ENCODE results near the gene INTS3.

INTS3 gene, protein sequence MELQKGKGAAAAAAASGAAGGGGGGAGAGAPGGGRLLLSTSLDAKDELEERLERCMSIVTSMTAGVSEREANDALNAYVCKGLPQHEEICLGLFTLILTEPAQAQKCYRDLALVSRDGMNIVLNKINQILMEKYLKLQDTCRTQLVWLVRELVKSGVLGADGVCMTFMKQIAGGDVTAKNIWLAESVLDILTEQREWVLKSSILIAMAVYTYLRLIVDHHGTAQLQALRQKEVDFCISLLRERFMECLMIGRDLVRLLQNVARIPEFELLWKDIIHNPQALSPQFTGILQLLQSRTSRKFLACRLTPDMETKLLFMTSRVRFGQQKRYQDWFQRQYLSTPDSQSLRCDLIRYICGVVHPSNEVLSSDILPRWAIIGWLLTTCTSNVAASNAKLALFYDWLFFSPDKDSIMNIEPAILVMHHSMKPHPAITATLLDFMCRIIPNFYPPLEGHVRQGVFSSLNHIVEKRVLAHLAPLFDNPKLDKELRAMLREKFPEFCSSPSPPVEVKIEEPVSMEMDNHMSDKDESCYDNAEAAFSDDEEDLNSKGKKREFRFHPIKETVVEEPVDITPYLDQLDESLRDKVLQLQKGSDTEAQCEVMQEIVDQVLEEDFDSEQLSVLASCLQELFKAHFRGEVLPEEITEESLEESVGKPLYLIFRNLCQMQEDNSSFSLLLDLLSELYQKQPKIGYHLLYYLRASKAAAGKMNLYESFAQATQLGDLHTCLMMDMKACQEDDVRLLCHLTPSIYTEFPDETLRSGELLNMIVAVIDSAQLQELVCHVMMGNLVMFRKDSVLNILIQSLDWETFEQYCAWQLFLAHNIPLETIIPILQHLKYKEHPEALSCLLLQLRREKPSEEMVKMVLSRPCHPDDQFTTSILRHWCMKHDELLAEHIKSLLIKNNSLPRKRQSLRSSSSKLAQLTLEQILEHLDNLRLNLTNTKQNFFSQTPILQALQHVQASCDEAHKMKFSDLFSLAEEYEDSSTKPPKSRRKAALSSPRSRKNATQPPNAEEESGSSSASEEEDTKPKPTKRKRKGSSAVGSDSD

DNA sequence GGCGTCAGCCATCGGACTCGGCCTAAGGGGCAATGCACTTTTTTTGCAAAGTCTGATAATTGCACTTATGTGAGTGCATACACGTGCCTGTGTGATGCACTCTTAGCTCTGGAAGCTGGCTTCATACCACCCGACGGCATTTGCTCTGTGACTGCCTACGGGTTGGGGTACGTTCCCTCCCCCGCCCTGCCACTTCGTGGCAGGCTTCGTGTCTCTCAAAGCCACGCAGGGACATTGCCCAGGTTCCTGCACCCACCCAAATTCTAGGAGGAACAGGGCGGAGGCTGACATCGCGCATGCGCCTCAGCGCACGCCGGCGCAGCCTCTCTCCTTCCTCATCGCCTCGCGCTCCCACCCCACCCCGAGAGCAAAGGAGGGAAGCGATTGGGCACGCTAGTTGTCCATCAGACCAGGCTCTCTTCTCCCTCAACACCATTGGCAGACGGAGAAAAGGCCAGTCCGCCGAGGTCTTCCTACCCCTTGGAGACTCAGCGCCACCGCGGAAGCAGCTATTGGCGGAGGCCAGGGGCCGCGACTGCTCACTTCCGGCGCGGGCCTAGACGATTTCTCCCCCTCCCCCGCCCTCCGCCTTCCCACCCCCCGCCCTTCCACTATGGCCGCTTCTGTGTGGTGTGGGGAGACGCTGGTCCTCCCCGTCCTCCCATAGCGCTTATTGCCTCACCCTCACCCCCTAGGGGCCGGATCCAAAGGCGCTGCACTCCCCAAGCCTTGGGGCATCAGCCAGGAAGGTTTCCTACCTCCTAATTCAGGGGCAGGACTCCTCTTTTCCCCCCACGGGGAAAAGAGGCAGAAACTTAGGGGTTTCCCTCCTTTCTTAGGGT lies at the start of gene INTS3:
INTS3 (plus strand) TSS at position 588 of the 842 bp plus-strand sequence. CDS start 585 bp downstream, outside the sequence.
- DNase-seq (ENCODE audit: extremely low read depth, low read depth): peak; percentile 100
- TF ChIP-seq, protein P1, sequence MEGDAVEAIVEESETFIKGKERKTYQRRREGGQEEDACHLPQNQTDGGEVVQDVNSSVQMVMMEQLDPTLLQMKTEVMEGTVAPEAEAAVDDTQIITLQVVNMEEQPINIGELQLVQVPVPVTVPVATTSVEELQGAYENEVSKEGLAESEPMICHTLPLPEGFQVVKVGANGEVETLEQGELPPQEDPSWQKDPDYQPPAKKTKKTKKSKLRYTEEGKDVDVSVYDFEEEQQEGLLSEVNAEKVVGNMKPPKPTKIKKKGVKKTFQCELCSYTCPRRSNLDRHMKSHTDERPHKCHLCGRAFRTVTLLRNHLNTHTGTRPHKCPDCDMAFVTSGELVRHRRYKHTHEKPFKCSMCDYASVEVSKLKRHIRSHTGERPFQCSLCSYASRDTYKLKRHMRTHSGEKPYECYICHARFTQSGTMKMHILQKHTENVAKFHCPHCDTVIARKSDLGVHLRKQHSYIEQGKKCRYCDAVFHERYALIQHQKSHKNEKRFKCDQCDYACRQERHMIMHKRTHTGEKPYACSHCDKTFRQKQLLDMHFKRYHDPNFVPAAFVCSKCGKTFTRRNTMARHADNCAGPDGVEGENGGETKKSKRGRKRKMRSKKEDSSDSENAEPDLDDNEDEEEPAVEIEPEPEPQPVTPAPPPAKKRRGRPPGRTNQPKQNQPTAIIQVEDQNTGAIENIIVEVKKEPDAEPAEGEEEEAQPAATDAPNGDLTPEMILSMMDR (IDR thresholded peaks at IDR 0.05; ENCODE audit: low read depth, low read length): no peak

DNA sequence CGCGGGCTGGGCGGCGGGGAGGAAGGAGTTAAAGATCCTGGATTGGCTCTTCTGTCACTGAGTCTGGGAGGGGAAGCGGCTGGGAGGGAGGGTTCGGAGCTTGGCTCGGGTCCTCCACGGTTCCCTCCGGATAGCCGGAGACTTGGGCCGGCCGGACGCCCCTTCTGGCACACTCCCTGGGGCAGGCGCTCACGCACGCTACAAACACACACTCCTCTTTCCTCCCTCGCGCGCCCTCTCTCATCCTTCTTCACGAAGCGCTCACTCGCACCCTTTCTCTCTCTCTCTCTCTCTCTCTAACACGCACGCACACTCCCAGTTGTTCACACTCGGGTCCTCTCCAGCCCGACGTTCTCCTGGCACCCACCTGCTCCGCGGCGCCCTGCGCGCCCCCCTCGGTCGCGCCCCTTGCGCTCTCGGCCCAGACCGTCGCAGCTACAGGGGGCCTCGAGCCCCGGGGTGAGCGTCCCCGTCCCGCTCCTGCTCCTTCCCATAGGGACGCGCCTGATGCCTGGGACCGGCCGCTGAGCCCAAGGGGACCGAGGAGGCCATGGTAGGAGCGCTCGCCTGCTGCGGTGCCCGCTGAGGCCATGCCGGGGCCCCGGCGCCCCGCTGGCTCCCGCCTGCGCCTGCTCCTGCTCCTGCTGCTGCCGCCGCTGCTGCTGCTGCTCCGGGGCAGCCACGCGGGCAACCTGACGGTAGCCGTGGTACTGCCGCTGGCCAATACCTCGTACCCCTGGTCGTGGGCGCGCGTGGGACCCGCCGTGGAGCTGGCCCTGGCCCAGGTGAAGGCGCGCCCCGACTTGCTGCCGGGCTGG lies 49.1 kb upstream of the INTS3 start, which contains the start of gene NPR1:
NPR1 (plus strand) TSS at position 170 of the 818 bp plus-strand sequence; CDS start at position 591, 421 bp downstream.
- no peak for DNase-seq (ENCODE audit: extremely low read depth, low read depth)
- TF ChIP-seq, protein P1 (IDR thresholded peaks at IDR 0.05; ENCODE audit: low read depth, low read length): no peak; the same call in 1 of the 2 replicates

DNA sequence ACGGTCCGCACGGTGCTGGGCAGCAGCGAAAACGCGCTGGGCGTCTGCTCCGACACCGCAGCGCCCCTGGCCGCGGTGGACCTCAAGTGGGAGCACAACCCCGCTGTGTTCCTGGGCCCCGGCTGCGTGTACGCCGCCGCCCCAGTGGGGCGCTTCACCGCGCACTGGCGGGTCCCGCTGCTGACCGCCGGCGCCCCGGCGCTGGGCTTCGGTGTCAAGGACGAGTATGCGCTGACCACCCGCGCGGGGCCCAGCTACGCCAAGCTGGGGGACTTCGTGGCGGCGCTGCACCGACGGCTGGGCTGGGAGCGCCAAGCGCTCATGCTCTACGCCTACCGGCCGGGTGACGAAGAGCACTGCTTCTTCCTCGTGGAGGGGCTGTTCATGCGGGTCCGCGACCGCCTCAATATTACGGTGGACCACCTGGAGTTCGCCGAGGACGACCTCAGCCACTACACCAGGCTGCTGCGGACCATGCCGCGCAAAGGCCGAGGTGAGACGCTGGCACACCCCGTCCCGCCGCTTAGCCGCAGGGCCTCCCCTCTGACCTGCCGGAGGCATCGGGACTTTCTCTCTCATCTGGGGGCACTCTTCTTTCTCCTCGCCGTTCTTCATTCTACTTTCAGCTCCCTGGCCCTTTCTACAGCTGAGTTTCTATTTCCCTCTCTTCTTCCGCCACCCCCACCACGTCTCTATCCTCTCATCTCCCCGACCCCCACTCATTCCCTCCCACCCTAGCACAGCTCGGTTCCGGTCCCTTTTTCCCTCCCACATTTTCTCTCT lies 48.3 kb upstream of the INTS3 start:
- TF ChIP-seq, protein P1 (IDR thresholded peaks at IDR 0.05; ENCODE audit: low read depth, low read length): no peak
- no peak for DNase-seq (ENCODE audit: extremely low read depth, low read depth)

DNA sequence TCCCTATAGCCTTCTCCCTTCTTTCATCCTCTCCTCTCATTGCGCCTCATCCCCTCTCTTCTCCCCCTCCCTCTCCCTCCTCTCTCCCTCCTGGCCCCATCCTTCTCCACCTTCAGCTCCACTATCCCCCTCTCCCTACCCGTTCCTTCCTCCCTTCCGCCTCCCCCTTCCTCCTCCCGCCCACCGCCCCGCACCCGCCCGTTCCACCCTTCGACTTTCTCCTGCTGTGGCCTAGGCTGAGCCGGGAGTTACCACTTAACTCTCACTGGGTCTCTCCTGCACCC lies 47.8 kb upstream of the INTS3 start:
- DNase-seq (ENCODE audit: extremely low read depth, low read depth): no peak
- TF ChIP-seq, protein P1 (IDR thresholded peaks at IDR 0.05; ENCODE audit: low read depth, low read length): no peak

DNA sequence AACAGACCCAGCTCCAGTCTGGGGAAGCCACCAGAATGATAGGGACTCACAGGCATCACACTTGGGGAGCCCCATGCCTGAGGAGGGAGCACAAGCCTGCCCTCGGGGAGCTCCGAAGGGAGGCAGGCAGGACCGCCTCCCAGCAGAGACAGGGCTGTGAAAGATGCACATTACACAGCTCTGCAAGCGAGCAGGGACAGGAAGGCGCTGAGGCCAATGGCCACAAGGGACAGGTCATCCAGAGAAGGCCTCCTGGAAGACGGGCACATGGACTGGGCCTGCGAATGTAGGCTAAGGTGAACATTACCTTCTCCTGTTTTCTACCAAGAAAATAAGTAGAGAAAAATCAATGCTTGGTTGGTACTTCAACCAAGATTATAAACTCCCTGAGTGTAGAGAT lies 45.1 kb upstream of the INTS3 start:
- DNase-seq (ENCODE audit: extremely low read depth, low read depth): no peak

More for the DNA sequence above, 45.1 kb upstream of the INTS3 start:
- TF ChIP-seq, protein P1 (IDR thresholded peaks at IDR 0.05; ENCODE audit: low read depth, low read length): no peak

Data from AG09319 (cell line).